Measurements from ENCODE around the gene THBS3. TPM values are rescaled to one million over a fixed set of nuclear protein-coding genes. Genes with fewer than 3 reads are reported as not detected.

Gene THBS3
- total and polyA plus RNA-seq, 9 of the 15 experiments (the other 6 are each of a cell fraction or from before 2014, with no cell fraction given), result 0.59 to 8.3 (median 3.2) TPM

DNA sequence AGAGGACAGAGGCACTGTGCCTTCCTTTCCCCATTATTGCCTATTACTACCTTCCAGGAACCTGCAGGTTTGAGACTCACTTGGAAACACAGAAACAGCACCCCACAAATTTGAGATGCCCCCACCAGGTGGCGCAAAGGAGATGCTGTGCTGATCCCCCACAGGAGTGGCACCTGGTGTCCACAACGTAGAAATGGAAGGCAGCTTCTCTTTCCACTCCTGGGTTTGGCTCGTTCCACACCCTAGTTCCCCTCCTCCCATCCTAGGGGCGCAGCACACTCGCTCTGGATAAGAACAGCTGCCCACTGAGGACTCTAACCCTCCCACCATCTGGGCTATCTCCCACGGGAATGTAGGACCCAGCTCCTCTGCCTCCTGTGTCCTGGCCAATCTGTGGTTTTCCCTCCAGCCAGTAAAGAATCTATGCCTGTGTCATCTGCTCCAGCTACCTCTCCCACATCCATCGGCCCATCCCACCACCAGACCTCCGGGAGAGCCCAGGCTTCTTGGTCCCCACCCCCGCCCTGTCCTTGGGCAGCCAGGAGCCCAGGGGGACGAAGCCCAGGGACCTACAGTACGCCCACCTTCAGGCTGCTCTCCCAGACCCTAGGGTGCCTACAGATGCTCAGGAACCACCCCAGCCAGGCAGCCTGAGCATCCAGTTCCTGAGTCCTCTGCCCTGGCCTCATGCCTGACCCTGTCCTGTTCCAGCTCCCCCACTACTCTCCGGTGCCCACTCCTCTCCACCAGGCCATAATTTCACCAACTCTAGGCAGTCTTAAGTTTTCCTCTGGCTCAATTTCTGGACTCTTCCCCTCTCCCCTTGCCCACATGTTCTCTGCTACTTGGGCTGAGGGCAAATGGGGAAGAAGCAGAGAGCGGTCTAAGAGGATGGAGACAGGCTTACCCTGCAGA lies 549 bp downstream of the THBS3 start (continued):
- TF ChIP-seq FOXK2 (conservative IDR thresholded peaks at IDR 0.05 in 1 of 2, IDR thresholded peaks at IDR 0.05 in 1 of 2; ENCODE audit: low read depth in 2 of 2) (peak; percentile 47 to 49; a peak in 1 of 4 replicates), YY1 (IDR thresholded peaks at IDR 0.05; ENCODE audit: borderline replicate concordance in 1 of 3, control insufficient read depth in 1 of 3, extremely low read depth in 1 of 3, insufficient read depth in 3 of 3, insufficient read length in 1 of 3, insufficient replicate concordance in 2 of 3, low read depth in 1 of 3, low read length in 2 of 3) (peak in 2 of 3 experiments; percentile 57 to 66), SMC3 (conservative IDR thresholded peaks at IDR 0.05; ENCODE audit: insufficient read depth, low read depth, low read length) (peak; percentile 93), STAG1 (CRISPR knock-in tag; IDR thresholded peaks at IDR 0.05; ENCODE audit: borderline replicate concordance) (peak; percentile 58), MAZ (CRISPR knock-in tag; conservative IDR thresholded peaks at IDR 0.05 in 1 of 2, IDR thresholded peaks at IDR 0.05 in 1 of 2) (peak; percentile 54 to 77; a peak in 3 of 4 replicates), ZBTB7A (IDR thresholded peaks at IDR 0.05; ENCODE audit: borderline replicate concordance, control insufficient read depth, low read depth, low read length) (0 out of 2 replicates have a peak, but pooled peaks have one; percentile 38), RCOR1 (IDR thresholded peaks at IDR 0.05; ENCODE audit: borderline replicate concordance in 1 of 2, low read depth in 2 of 2, low read length in 2 of 2) (peak in 1 of 2 experiments; percentile 56; a peak in 2 of 4 replicates), RBM17 (IDR thresholded peaks at IDR 0.05; ENCODE audit: borderline replicate concordance, low read depth, low read length) (no peak)
- TF ChIP-seq, protein P1, sequence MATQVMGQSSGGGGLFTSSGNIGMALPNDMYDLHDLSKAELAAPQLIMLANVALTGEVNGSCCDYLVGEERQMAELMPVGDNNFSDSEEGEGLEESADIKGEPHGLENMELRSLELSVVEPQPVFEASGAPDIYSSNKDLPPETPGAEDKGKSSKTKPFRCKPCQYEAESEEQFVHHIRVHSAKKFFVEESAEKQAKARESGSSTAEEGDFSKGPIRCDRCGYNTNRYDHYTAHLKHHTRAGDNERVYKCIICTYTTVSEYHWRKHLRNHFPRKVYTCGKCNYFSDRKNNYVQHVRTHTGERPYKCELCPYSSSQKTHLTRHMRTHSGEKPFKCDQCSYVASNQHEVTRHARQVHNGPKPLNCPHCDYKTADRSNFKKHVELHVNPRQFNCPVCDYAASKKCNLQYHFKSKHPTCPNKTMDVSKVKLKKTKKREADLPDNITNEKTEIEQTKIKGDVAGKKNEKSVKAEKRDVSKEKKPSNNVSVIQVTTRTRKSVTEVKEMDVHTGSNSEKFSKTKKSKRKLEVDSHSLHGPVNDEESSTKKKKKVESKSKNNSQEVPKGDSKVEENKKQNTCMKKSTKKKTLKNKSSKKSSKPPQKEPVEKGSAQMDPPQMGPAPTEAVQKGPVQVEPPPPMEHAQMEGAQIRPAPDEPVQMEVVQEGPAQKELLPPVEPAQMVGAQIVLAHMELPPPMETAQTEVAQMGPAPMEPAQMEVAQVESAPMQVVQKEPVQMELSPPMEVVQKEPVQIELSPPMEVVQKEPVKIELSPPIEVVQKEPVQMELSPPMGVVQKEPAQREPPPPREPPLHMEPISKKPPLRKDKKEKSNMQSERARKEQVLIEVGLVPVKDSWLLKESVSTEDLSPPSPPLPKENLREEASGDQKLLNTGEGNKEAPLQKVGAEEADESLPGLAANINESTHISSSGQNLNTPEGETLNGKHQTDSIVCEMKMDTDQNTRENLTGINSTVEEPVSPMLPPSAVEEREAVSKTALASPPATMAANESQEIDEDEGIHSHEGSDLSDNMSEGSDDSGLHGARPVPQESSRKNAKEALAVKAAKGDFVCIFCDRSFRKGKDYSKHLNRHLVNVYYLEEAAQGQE (IDR thresholded peaks at IDR 0.05; ENCODE audit: borderline replicate concordance), result peak; percentile 89
- TF ChIP-seq, protein P1 (CRISPR knock-in tag; IDR thresholded peaks at IDR 0.05; ENCODE audit: low read depth), result no peak
- TF ChIP-seq, protein P2, sequence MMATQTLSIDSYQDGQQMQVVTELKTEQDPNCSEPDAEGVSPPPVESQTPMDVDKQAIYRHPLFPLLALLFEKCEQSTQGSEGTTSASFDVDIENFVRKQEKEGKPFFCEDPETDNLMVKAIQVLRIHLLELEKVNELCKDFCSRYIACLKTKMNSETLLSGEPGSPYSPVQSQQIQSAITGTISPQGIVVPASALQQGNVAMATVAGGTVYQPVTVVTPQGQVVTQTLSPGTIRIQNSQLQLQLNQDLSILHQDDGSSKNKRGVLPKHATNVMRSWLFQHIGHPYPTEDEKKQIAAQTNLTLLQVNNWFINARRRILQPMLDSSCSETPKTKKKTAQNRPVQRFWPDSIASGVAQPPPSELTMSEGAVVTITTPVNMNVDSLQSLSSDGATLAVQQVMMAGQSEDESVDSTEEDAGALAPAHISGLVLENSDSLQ (IDR thresholded peaks at IDR 0.05), result peak; percentile 64
- TF ChIP-seq, protein P3, sequence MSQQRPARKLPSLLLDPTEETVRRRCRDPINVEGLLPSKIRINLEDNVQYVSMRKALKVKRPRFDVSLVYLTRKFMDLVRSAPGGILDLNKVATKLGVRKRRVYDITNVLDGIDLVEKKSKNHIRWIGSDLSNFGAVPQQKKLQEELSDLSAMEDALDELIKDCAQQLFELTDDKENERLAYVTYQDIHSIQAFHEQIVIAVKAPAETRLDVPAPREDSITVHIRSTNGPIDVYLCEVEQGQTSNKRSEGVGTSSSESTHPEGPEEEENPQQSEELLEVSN (IDR thresholded peaks at IDR 0.05; ENCODE audit: borderline replicate concordance in 1 of 2, extremely low read depth in 1 of 2, insufficient read depth in 1 of 2, insufficient read length in 1 of 2, low read depth in 1 of 2, low read length in 1 of 2, poor library complexity in 1 of 2, severe bottlenecking in 1 of 2), result peak in 1 of 2 experiments; percentile 38
